Measurements from ENCODE around the gene TNIK. TPM values are rescaled to one million over a fixed set of nuclear protein-coding genes. Genes with fewer than 3 reads are reported as not detected.

TNIK gene
- total and polyA plus RNA-seq, 2 of the 13 experiments (the other 11 are each of a cell fraction or from before 2014, with no cell fraction given), result 0.15 to 0.22 TPM

- H3K9me3 ChIP-seq (ENCODE audit: low read length), result no peaks in the 10 kb centered on the region
- no peaks in the 10 kb centered on the region for H4K20me1 ChIP-seq (ENCODE audit: insufficient read depth, low read length)
- ATAC-seq (no peak), FAIRE-seq (no peak), DNase-seq (ENCODE audit: low spot score) (no peak)
- no peaks in the 10 kb centered on the region for H3K27me3 ChIP-seq (ENCODE audit: control insufficient read depth in 1 of 2, insufficient read depth in 2 of 2, low read length in 2 of 2)
- no peak overlapping the region for H3K4me3 ChIP-seq (replicated peaks in 1 of 3; ENCODE audit: insufficient read depth in 1 of 3, low read depth in 2 of 3, low read length in 3 of 3)
- H3K27ac ChIP-seq (ENCODE audit: extremely low read length, insufficient read depth, low read length), result no peak overlapping the region
- H2AFZ ChIP-seq (ENCODE audit: low read length), result no peak overlapping the region
- no TSS peak for BruUV-seq (replicated peaks)
- in situ Hi-C loops (cut with HindIII; ENCODE audit: extremely low pct_ligation_motif_present, low pct_unique_long_range_greater_than_20kb), result no loop called here
- intact Hi-C loops (cut with micrococcal nuclease; ENCODE audit: unreplicated experiment), result no loop called here
- no peak overlapping the region for H3K9ac ChIP-seq (ENCODE audit: insufficient read depth, low read depth, low read length)
- H3K79me2 ChIP-seq (ENCODE audit: insufficient read depth, low read length), result no peaks in the 10 kb centered on the region
- H3K4me2 ChIP-seq (ENCODE audit: low read depth, low read length), result no peak overlapping the region
- no peaks in the 10 kb centered on the region for H3K36me3 ChIP-seq (replicated peaks in 1 of 2; ENCODE audit: control insufficient read depth in 1 of 2, insufficient read depth in 2 of 2, low read length in 2 of 2)
- H3K4me1 ChIP-seq (ENCODE audit: insufficient read depth, low read length), result no peaks in the 10 kb centered on the region
- POLR2A ChIA-PET, result no interaction called here
- CTCF ChIA-PET (ENCODE audit: low intra/inter-chr PET ratio, low total read pairs), result no interaction called here
- 24% methylated on average over 4 of the region's 4 CpGs for WGBS (ENCODE audit: low lambda C conversion rate)
- TF ChIP-seq SMAD1 (CRISPR knock-in tag; IDR thresholded peaks at IDR 0.05; ENCODE audit: borderline replicate concordance, low read depth) (no peak), RNF219 (CRISPR knock-in tag; IDR thresholded peaks at IDR 0.05) (no peak), RBM39 (IDR thresholded peaks at IDR 0.05; ENCODE audit: low read depth, low read length, poor library complexity, severe bottlenecking) (no peak), CTCF (CRISPR knock-in tag; IDR thresholded peaks at IDR 0.05) (no peak), FOXO1 (CRISPR knock-in tag; IDR thresholded peaks at IDR 0.05) (no peak), NCOA2 (CRISPR knock-in tag; IDR thresholded peaks at IDR 0.05) (no peak), RXRB (CRISPR knock-in tag; IDR thresholded peaks at IDR 0.05; ENCODE audit: borderline replicate concordance) (no peak), ZNF552 (CRISPR knock-in tag; IDR thresholded peaks at IDR 0.05; ENCODE audit: borderline replicate concordance) (no peak), ZSCAN25 (CRISPR knock-in tag; IDR thresholded peaks at IDR 0.05) (no peak), ZNF484 (CRISPR knock-in tag; IDR thresholded peaks at IDR 0.05; ENCODE audit: borderline replicate concordance, low read depth) (no peak), SYNCRIP (IDR thresholded peaks at IDR 0.05; ENCODE audit: insufficient read depth, low read depth, low read length) (no peak), MNT (IDR thresholded peaks at IDR 0.05) (no peak), RERE (CRISPR knock-in tag; IDR thresholded peaks at IDR 0.05; ENCODE audit: low read depth) (no peak), ZMYM4 (CRISPR knock-in tag; IDR thresholded peaks at IDR 0.05) (no peak)
Measured at GRCh38 chr3:171339598-171339997, 120.6 kb downstream of the TNIK start.

Data from HepG2 (cell line).